Measurements from ENCODE around the gene APOF.
"Not testable (repeated sequence)": the region's sequence is repeated elsewhere in the genome, so short reads cannot be mapped to it uniquely, and the experiment has no call there.

Gene APOF

DNA sequence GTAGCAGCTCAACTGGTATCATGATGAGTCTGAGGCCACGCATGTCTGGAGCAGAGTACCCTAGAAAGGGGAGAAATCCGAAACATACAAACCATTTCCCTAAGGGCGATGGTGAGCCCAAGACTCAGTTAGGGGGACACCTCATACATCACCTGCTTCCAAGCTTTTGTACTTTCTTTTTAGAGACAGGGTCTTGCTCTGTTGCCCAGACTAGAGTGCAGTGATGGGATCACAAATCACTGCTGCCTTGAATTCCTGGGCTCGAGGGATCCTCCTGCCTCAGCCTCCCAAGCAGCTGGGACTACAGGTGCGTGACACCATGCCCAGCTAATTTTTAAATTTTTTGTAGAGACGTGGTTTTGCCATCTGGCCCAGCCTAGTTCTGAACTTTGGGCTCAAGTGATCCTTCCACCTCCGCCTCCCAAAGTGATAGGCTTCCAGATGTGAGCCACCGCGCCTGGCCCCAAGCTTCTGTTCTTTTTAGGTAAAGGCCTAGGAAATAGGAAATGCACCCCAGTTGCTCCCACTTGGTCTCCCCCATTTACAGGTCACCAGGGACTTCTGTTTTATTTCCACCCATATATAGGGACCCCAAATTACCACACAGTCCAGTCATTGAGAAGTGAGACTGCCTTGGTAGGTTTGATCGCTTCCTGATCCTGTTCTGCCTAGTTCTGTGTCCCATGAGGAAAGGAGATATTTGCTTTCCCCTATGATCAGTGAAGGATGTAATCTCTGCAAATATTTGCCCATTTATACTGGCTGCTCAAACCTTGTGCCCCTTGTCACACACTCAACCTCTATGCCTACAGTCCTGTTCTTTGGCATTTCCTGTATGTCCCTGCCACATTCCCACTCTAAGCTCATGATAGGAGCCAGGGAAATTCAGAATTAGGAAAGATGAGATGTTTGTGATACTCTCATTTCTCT lies at the start of gene APOF:
Gene APOF, minus strand, starts transcription at position 728 of the 930 bp plus-strand sequence. Its CDS starts 112 bp downstream, at position 616.
- no peak for DNase-seq

DNA sequence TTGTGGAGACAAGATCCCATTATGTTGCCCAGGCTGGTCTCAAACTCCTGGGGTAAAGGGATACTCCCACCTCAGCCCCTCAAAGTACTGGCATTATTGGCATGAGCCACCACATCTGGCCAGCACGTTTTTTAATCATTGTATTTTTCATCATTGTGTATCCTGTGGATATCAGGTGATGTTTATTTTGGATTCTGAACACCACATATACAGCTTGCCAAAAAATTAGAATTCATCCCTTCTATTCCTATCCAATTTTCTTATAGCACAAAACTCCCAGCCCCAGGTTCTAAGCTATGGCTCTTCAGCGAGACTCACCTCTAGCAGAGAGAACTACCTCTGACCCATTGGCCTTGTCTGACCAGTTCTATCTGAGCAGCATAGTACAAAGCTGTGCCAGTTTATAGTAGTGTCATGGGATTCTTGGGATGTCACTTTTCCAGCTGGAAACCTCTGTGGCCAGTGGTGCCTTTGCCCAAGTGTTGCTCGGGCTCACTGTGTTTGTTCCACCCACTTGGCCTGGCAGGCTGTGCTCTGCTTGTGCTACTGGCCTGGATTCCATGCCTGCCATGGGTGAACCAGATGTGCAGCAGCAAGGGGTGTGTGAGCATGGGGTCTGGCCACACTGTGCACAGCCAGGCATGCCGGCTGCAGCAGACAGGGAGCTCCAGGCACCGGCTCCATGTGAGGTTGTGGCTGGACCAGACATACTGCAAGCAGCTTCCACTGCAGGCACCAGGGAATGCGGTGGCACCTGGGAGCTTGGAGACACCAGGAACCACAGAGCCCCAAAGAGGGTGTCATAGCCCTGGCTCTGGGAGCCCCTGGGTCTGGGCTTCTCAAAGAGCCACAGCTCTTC lies 49.4 kb upstream of the APOF start:
- DNase-seq = no peak

GRCh38 chr12:56410768-56411167 lies 48.1 kb upstream of the APOF start:
- no peak for DNase-seq

DNA sequence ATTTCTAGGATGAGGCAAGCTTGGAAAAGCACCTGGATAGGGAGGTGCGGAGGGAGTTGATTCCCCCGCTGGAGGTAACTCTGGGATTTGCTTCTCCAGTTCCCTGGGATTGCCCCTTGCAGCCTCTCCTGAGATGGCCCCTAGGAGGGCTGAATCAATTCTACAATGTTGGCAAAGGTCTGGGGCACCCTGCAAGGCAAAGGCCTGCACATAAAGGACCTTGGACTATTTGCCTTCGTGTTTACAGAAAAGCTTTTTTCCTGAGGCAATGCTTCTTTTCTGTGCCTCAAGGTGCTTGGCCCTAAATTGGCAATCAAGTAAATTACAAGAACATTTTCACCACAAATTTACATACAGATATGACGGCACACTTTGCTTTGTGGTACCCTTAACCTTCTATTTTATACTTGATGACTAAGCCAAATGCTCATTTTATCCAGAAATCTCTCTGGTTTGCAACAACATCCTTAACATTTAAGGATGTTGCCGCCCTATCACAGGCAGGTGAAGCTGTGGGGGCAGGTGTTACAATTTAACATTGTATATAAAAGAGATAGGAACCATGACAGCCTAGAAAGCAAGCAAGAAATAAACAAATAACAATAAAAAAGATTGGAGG lies 46.3 kb upstream of the APOF start:
- DNase-seq = no peak

DNA sequence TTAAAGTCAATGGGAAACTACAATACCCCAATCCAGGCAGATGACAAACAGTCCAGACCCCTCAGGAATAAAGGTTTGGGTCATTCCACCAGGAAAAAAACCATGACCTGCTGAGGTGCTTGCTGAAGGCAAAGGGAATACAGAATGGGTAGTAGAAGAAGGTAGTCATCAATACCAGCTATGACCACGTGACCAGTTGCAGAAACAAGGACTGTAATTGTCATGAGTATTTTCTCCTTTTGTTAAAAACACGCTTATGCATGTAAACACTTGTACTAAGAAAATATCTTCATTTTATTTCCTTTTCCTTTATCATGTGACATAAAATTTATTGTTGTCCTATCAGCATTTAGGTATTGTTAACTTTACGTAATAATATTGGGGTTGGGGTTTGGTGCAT lies 41.6 kb upstream of the APOF start:
- DNase-seq = not testable (repeated sequence)

- DNase-seq = not testable (repeated sequence)
These were observed 39.0 kb upstream of the APOF start for GRCh38 chr12:56401612-56402011.

- DNase-seq = not testable (repeated sequence)
These were observed 38.5 kb upstream of the APOF start for GRCh38 chr12:56401125-56401524.

- not testable (repeated sequence) for DNase-seq
These were observed 36.8 kb upstream of the APOF start for GRCh38 chr12:56399466-56399865.

- no peak for DNase-seq
These were observed 35.7 kb upstream of the APOF start for GRCh38 chr12:56398324-56398723.

- DNase-seq = no peak
These were observed 29.7 kb upstream of the APOF start for GRCh38 chr12:56392331-56392730.

DNA sequence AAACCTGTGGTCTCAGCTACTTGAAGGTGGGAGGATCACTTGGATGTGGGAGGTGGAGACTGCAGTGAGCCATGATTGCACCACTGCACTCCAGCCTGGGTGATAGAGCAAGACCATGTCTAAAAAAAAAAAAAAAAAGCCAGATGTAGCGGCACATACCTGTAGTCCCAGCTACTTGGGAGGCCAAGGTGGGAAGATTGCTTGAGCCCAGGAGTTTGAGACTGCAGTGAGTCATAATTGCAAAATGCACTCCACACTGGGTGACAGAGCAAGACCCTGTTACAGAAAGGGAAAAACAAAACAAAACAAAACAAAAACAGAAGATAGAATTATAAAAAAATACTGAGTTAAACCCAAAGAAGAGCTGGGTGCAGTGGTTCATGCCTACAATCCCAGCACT lies 29.1 kb upstream of the APOF start:
- no peak for DNase-seq

DNA sequence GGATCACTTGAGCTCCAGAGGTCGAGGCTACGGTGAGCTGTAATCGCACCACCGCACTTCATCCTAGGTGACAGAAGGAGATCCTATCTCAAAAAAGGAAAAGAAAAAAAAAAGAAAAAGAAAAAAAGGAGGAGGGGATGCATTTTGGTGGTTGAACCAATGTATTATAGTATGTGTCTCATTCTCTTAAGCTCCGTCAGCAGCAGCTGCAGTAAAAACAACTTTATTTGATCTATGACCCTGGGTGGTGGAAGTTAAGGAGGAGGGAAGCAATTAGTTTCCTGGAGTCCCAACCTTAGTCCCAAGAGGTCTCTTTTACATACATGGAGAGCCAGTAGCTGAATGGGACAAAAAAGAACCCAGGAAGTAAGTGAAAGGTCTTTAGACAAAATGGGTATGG lies 26.8 kb upstream of the APOF start:
- DNase-seq = no peak

DNA sequence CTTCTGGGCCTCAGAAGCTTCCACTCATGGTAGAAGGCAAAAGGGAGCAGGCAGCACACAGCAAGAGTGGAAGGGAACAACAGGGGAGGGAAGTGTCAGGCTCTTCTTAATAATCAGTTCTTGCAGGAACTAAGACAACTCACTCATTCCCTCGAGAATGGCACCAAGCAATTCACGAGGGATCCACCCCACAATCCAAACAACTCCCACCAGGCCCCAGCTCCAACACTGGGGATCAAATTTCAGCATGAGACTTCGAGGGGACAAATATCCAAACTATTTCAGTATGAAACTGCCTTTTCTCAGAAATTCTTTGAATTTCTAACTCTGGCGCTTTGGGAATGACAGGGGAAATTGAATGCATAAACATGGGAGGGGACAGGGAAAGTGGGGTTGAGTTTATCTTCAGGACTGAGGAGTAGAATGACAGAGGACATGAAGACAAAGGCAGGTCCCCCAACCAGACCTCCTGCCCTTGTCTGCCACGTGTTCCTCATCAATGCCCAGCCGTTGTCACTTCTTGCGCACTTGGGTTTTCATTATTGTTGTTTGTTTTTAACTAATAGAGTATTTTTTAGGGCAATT lies 24.6 kb upstream of the APOF start:
- DNase-seq = no peak

GRCh38 chr12:56385873-56386272 lies 23.2 kb upstream of the APOF start:
- DNase-seq = no peak

DNA sequence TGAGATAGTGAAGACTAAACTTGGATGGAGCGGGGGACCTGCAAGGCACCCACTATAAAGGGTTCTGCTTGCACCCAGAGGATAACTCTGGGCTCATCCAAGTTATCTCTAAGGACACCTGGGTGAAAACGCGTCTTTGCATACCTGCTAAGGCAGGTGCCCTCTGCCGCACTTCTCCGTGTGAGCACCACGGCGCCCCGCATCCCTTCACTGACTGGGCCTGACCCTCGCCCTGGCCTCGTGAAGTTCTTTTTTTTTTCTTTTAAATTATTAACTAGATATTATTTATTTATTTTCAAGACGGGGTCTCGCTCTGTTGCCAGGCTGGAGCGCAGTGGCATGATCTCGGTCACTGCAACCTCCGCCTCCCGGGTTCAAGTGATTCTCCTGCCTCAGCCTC lies 20.0 kb upstream of the APOF start:
- DNase-seq = no peak

DNA sequence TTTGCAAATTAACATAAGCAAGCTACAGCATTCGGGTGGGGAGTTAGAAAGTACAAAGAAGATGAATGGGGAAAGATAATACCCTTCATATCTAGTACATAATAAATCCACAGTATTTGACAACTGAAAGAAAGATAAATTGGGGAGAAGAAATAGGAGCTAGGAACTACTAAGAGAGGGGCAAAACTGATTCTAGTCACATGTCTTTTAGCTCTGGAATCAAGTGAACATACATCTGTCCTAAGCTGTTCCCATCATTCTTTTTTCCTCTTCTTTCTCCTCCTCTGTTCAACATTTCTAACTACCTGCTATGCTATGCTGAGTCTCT lies 15.3 kb upstream of the APOF start:
- DNase-seq = no peak

DNA sequence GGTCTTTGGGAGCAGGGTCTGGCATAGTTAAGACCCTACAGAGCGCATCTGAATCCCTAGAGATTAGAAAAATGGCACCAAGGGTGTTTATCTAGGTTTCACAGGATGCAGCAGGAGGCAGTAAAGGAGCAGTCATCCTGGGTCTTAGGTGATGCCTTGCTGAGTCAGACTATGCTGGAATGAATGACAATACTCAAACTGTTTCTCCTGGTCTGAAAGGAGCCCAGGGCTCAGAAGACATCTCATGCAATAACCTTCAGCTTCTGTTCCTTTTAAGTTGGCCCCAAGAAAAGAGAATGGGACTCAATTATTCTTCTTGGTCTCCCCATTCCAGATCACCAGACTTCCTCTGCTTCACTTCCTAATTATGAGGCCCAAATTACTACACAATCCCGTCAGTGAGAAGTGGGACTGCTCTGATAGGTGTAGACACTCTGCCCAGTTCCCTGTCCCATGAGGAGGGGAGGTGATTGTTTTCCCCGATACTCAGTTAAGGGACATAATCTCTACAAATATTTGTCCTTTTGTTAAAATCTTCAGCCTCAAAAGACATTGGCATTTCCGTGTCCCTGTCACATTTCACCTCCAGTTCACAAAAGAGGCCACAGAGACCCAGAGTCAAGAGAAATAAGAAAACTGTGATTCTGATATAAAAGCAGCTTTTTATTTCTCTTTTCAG lies 14.8 kb upstream of the APOF start:
- DNase-seq = no peak

DNA sequence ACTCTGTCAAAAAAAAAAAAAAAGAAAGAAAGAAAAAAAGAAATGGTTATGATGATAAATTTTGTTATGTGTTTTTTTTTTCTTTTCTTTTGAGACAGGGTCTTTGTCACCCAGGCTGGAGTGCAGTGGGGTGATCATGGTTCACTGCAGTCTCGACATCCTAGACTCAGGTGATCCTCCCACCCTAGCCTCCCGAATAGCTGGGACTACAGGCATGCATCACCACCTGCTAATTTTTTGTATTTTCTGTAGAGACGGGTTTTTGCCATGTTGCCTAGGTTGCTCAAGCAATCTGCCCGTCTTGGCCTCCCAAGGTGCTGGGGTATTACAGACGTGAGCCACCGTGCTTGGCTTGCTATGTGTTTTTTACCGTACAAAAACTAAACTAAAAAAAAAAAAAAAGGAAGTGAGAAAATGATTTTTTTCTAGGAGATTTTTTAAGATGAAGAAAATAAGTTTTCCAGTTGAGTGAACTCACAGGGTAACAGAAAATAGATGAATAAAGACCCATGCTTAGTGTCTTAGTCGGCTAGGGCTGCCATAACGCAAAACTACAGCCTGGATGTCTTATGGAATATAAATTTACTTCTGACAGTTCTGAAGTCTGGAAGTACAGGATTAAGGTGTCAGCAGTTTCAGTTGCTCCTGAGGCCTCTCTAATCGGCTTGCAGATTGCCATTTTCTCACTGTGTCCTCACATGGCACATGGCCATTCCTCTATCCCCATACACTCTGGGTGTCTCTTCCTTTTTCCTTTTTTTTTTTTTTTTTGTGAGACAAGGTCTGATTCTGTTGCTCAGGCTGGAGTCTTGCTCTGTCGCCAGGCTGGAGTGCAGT lies 13.2 kb upstream of the APOF start:
- no peak for DNase-seq

GRCh38 chr12:56374726-56375597 lies 12.3 kb upstream of the APOF start:
- DNase-seq = no peak

DNA sequence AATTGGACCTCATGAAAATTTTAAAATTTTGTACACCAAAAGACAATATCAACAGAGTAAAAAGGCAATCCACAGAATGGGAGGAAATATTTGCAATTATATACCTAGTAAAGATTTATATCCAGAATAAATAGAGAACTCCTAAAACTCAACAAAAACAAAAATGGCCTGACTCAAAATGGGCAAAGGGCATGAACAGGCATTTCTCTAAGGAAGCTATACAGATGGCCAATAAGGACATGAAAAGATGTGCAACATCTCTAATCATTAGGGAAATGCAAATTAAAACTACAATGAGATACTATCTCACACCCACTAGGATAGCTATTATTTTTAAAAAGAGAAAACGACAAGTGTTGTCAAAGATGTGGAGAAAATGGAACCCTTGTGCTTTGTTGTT lies 10.9 kb upstream of the APOF start:
- no peak for DNase-seq

GRCh38 chr12:56366948-56367347 lies 4.3 kb upstream of the APOF start:
- no peak for DNase-seq

Measured in COR-L47 (cell line).